Immature natural killer cell (primary cell): Measurements from ENCODE around the gene KLHL8. TPM values are rescaled to one million over a fixed set of nuclear protein-coding genes. Genes with fewer than 3 reads are reported as not detected.
A peak's percentile ranks its signal among the peaks of the same experiment; 100 is the strongest.

Source experiments
- DNase-seq, 3 donors: peaks; one replicate each; pipeline ENCODE4 v3.0.0; 2022; ENCODE audit warnings: mixed read lengths in 1 of 3
- H3K27ac Mint-ChIP-seq, 6 donors: one replicate each; pipeline ENCODE4 v1.8.0; 2020; ENCODE audit warnings: mixed read lengths in 6 of 6, mild to moderate bottlenecking in 5 of 6, inconsistent platforms in 4 of 6, moderate library complexity in 3 of 6
- H3K27me3 Mint-ChIP-seq, 3 donors: one replicate each; pipeline ENCODE4 v1.8.0; 2020 to 2021; ENCODE audit warnings: low read depth in 3 of 3, mild to moderate bottlenecking in 3 of 3, mixed read lengths in 3 of 3, moderate library complexity in 3 of 3, inconsistent platforms in 1 of 3
- H3K36me3 Mint-ChIP-seq, 3 donors: one replicate each; pipeline ENCODE4 v1.8.0; 2020; ENCODE audit warnings: mixed read lengths in 3 of 3, inconsistent platforms in 2 of 3, mild to moderate bottlenecking in 2 of 3
- H3K4me1 Mint-ChIP-seq, 2 donors: one replicate each; pipeline ENCODE4 v1.8.0; 2020; ENCODE audit warnings: inconsistent platforms in 2 of 2, mild to moderate bottlenecking in 2 of 2, mixed read lengths in 2 of 2, moderate library complexity in 1 of 2
- H3K4me3 Mint-ChIP-seq, 5 donors: one replicate each; pipeline ENCODE4 v1.8.0; 2020; ENCODE audit warnings: mild to moderate bottlenecking in 5 of 5, mixed read lengths in 5 of 5, inconsistent platforms in 3 of 5, moderate library complexity in 3 of 5
- H3K9me3 Mint-ChIP-seq, 6 donors: one replicate each; pipeline ENCODE4 v1.8.0; 2020; ENCODE audit warnings: mild to moderate bottlenecking in 6 of 6, mixed read lengths in 6 of 6, inconsistent platforms in 4 of 6, moderate library complexity in 3 of 6
- polyA plus RNA-seq, 3 donors: library from polyadenylated mRNA; unstranded; fragments of 300-500 nt; fragmentation: Illumina TruSeq; gene quantifications; one replicate each; pipeline ENCODE4 v1.2.3, GENCODE V29; 2021

Gene KLHL8
- polyA plus RNA-seq, 3 donors from 2014 or later: 9.0 to 11.1 (median 10.3) TPM

GRCh38 chr4:87188048-87188447, 32.4 kb downstream of the KLHL8 start:
- H3K4me1 Mint-ChIP-seq: no peaks in the 10 kb centered on the region
- H3K4me3 Mint-ChIP-seq: no peak overlapping the region
- H3K27ac Mint-ChIP-seq: no peak overlapping the region
- peaks cover 0 to 7% (median 0%) of the 10 kb centered on the region in 3 donors for H3K36me3 Mint-ChIP-seq
- no peaks in the 10 kb centered on the region for H3K9me3 Mint-ChIP-seq
- no peaks in the 10 kb centered on the region for H3K27me3 Mint-ChIP-seq
- no peak for DNase-seq

- Mint-ChIP-seq H3K27me3 (no peaks in the 10 kb centered on the region), H3K9me3 (no peaks in the 10 kb centered on the region)
These were observed 35.1 kb downstream of the KLHL8 start for GRCh38 chr4:87185146-87185870.

GRCh38 chr4:87180767-87181166, 39.7 kb downstream of the KLHL8 start:
- H3K27ac Mint-ChIP-seq: no peak overlapping the region
- no peaks in the 10 kb centered on the region for H3K9me3 Mint-ChIP-seq
- no peaks in the 10 kb centered on the region for H3K27me3 Mint-ChIP-seq
- H3K4me3 Mint-ChIP-seq: no peak overlapping the region
- H3K36me3 Mint-ChIP-seq: peaks cover 3 to 6% (median 3%) of the 10 kb centered on the region in 3 donors
- DNase-seq: no peak
- H3K4me1 Mint-ChIP-seq: no peaks in the 10 kb centered on the region

More at GRCh38 chr4:87185146-87185870, 35.1 kb downstream of the KLHL8 start:
- H3K4me3 Mint-ChIP-seq: no peak overlapping the region
- no peak for DNase-seq
- no peaks in the 10 kb centered on the region for H3K4me1 Mint-ChIP-seq
- peaks cover 0 to 3% (median 3%) of the 10 kb centered on the region in 3 donors for H3K36me3 Mint-ChIP-seq
- H3K27ac Mint-ChIP-seq: no peak overlapping the region

- H3K9me3 Mint-ChIP-seq: no peaks in the 10 kb centered on the region
- no peaks in the 10 kb centered on the region for H3K27me3 Mint-ChIP-seq
- H3K4me3 Mint-ChIP-seq: no peak overlapping the region
- no peak for DNase-seq
- no peak overlapping the region for H3K27ac Mint-ChIP-seq
- peaks cover 3 to 9% (median 7%) of the 10 kb centered on the region in 3 donors for H3K36me3 Mint-ChIP-seq
- H3K4me1 Mint-ChIP-seq: no peaks in the 10 kb centered on the region
These were observed 40.7 kb downstream of the KLHL8 start for GRCh38 chr4:87179751-87180150.

GRCh38 chr4:87174672-87175071, 45.7 kb downstream of the KLHL8 start:
- H3K4me3 Mint-ChIP-seq: no peak overlapping the region
- peaks cover 0 to 16% (median 7%) of the 10 kb centered on the region in 3 donors for H3K36me3 Mint-ChIP-seq
- no peaks in the 10 kb centered on the region for H3K9me3 Mint-ChIP-seq
- no peaks in the 10 kb centered on the region for H3K27me3 Mint-ChIP-seq
- no peak for DNase-seq
- no peaks in the 10 kb centered on the region for H3K4me1 Mint-ChIP-seq
- no peak overlapping the region for H3K27ac Mint-ChIP-seq

DNA sequence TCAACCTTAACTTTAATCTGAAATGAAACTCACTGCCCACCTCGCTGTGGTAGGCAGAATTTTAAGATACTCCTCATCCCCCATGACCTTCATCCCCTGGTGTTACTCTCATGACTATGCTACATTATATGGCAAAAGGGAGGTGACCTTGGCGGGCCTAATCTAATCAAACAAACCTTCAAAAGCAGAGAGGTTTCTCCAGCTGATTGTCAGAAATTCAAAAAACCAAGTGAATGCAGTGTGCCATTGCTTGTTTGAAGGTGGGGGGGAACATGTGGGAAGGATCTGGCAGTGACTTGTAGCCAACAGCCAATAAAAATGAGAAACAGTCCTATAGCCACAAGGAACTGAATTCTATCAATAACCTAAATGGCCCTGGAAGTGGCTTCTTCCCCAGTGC, 48.5 kb downstream of the KLHL8 start:
- H3K9me3 Mint-ChIP-seq: no peaks in the 10 kb centered on the region
- peaks cover 0 to 14% (median 7%) of the 10 kb centered on the region in 3 donors for H3K36me3 Mint-ChIP-seq
- H3K27me3 Mint-ChIP-seq: no peaks in the 10 kb centered on the region
- H3K27ac Mint-ChIP-seq: no peak overlapping the region
- H3K4me1 Mint-ChIP-seq: no peaks in the 10 kb centered on the region
- H3K4me3 Mint-ChIP-seq: no peak overlapping the region
- DNase-seq: no peak

- no peak overlapping the region for H3K27ac Mint-ChIP-seq
- H3K4me1 Mint-ChIP-seq: no peaks in the 10 kb centered on the region
- H3K36me3 Mint-ChIP-seq: peaks cover 4 to 31% (median 4%) of the 10 kb centered on the region in 3 donors
- H3K27me3 Mint-ChIP-seq: no peaks in the 10 kb centered on the region
- DNase-seq: no peak
- no peaks in the 10 kb centered on the region for H3K9me3 Mint-ChIP-seq
- no peak overlapping the region for H3K4me3 Mint-ChIP-seq
These were observed 54.0 kb downstream of the KLHL8 start for GRCh38 chr4:87166296-87166854.

GRCh38 chr4:87165892-87166291, 54.5 kb downstream of the KLHL8 start:
- Mint-ChIP-seq H3K4me1 (no peaks in the 10 kb centered on the region), H3K27me3 (no peaks in the 10 kb centered on the region), H3K36me3 (peaks cover 4 to 31% (median 4%) of the 10 kb centered on the region in 3 donors), H3K4me3 (no peak overlapping the region), H3K9me3 (no peaks in the 10 kb centered on the region), H3K27ac (no peak overlapping the region)
- no peak for DNase-seq

GRCh38 chr4:87153078-87153870, 67.1 kb downstream of the KLHL8 start:
- peaks cover 0 to 1% of the 10 kb centered on the region in 2 donors for H3K4me1 Mint-ChIP-seq
- H3K27ac Mint-ChIP-seq: no peak overlapping the region
- no peak overlapping the region for H3K4me3 Mint-ChIP-seq
- no peaks in the 10 kb centered on the region for H3K36me3 Mint-ChIP-seq
- peaks cover 0 to 4% (median 2%) of the 10 kb centered on the region in 3 donors for H3K27me3 Mint-ChIP-seq
- no peak for DNase-seq
- no peaks in the 10 kb centered on the region for H3K9me3 Mint-ChIP-seq

DNA sequence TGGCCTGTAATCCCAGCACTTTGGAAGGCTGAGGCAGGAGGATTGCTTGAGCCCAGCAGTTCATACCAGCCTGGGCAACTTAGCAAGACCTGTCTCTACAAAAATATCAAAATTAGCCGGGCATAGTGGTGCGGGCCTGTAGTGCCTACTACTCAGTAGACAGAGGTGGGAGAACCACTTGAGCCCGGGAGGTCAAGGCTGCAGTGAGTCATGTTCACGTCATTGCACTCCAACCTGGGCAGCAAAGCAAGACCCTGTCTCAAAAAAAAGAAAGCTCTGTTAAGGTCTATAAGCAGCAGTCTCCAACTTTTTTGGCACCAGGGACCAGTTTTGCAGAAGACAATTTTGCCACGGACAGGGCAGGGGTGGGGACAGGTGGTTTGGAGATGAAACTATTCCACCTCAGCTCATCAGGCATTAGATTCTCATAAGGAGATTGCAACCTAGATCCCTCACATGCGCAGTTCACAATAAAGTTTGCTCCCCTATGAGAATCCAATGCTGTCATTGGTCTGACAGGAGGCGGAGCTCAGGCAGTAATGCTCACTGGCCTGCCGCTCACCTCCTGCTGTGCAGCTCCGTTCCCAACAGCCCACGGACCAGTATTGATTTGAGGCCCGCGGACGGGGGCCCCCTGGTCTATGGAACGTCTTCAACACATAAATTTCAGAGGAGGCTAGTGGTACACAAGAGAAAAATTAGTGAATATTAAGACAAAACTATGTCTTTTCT, 67.9 kb downstream of the KLHL8 start:
- Mint-ChIP-seq H3K36me3 (no peaks in the 10 kb centered on the region), H3K4me1 (peaks cover 0 to 1% of the 10 kb centered on the region in 2 donors), H3K9me3 (no peaks in the 10 kb centered on the region), H3K27me3 (peaks cover 0 to 4% (median 2%) of the 10 kb centered on the region in 3 donors), H3K27ac (no peak overlapping the region), H3K4me3 (no peak overlapping the region)
- DNase-seq: no peak

- no peaks in the 10 kb centered on the region for H3K36me3 Mint-ChIP-seq
- H3K27ac Mint-ChIP-seq: peak overlapping the region in 1 of 6 donors; percentile 4
- H3K4me1 Mint-ChIP-seq: peaks cover 0 to 1% of the 10 kb centered on the region in 2 donors
- no peak for DNase-seq
- H3K9me3 Mint-ChIP-seq: no peaks in the 10 kb centered on the region
- no peak overlapping the region for H3K4me3 Mint-ChIP-seq
- H3K27me3 Mint-ChIP-seq: peaks cover 2 to 4% (median 2%) of the 10 kb centered on the region in 3 donors
These were observed 68.7 kb downstream of the KLHL8 start for GRCh38 chr4:87151730-87152129.

GRCh38 chr4:87150498-87151261, 69.7 kb downstream of the KLHL8 start:
- peaks cover 2 to 4% (median 4%) of the 10 kb centered on the region in 3 donors for H3K27me3 Mint-ChIP-seq
- peaks cover 0 to 1% of the 10 kb centered on the region in 2 donors for H3K4me1 Mint-ChIP-seq

GRCh38 chr4:87147116-87147515, 73.3 kb downstream of the KLHL8 start:
- Mint-ChIP-seq H3K4me3 (no peak overlapping the region), H3K4me1 (peaks cover 4 to 12% of the 10 kb centered on the region in 2 donors), H3K27me3 (peaks cover 1 to 4% (median 2%) of the 10 kb centered on the region in 3 donors), H3K36me3 (peaks cover 0 to 7% (median 5%) of the 10 kb centered on the region in 3 donors), H3K9me3 (no peaks in the 10 kb centered on the region), H3K27ac (no peak overlapping the region)
- no peak for DNase-seq

More at GRCh38 chr4:87150498-87151261, 69.7 kb downstream of the KLHL8 start:
- peak; percentile 55 to 61 (median 60) for DNase-seq
- no peaks in the 10 kb centered on the region for H3K36me3 Mint-ChIP-seq
- H3K4me3 Mint-ChIP-seq: no peak overlapping the region
- peak overlapping the region in 3 of 6 donors; percentile 1 to 10 (median 4) for H3K27ac Mint-ChIP-seq
- H3K9me3 Mint-ChIP-seq: no peaks in the 10 kb centered on the region
